T-helper 2 cell treated with Interferon-gamma antibody and Interleukin-4, amounts not matched to agents 5 μg/mL and 100 μg/mL, for 36 hours (primary cell): ENCODE measurements around the gene BMPER.

Experiments
- DNase-seq: peaks from one replicate; pipeline ENCODE4 v3.0.0; 2021; ENCODE audit warnings: low spot score
- H3K27ac Mint-ChIP-seq: one replicate; pipeline ENCODE4 v1.8.0; 2021; ENCODE audit warnings: mild to moderate bottlenecking, mixed read lengths
- H3K27me3 Mint-ChIP-seq: one replicate; pipeline ENCODE4 v1.8.0; 2021; ENCODE audit warnings: low read depth, mixed read lengths
- H3K36me3 Mint-ChIP-seq: one replicate; pipeline ENCODE4 v1.8.0; 2021; ENCODE audit warnings: low read depth, mixed read lengths
- H3K4me1 Mint-ChIP-seq: one replicate; pipeline ENCODE4 v1.8.0; 2021; ENCODE audit warnings: low read depth, mixed read lengths
- H3K4me3 Mint-ChIP-seq: one replicate; pipeline ENCODE4 v1.8.0; 2022; ENCODE audit warnings: mild to moderate bottlenecking, moderate library complexity, mixed read lengths
- H3K9me3 Mint-ChIP-seq: one replicate; pipeline ENCODE4 v1.8.0; 2021; ENCODE audit warnings: mixed read lengths

BMPER gene

GRCh38 chr7:33905389-33906032 is at the start of gene BMPER:
Gene BMPER (plus strand): TSS chr7:33905539. CDS start chr7:33905614, 75 bp downstream.
- peak within 1 kb of the TSS; percentile 56 for H3K4me3 Mint-ChIP-seq
- H3K27ac Mint-ChIP-seq = no peak within 1 kb of the TSS
- no peak for DNase-seq
- H3K9me3 Mint-ChIP-seq = no peaks in the 10 kb centered on the region
- no peaks in the 10 kb centered on the region for H3K36me3 Mint-ChIP-seq
- peaks cover 1% of the 10 kb centered on the region for H3K4me1 Mint-ChIP-seq
- peaks cover 53% of the 10 kb centered on the region for H3K27me3 Mint-ChIP-seq

DNA sequence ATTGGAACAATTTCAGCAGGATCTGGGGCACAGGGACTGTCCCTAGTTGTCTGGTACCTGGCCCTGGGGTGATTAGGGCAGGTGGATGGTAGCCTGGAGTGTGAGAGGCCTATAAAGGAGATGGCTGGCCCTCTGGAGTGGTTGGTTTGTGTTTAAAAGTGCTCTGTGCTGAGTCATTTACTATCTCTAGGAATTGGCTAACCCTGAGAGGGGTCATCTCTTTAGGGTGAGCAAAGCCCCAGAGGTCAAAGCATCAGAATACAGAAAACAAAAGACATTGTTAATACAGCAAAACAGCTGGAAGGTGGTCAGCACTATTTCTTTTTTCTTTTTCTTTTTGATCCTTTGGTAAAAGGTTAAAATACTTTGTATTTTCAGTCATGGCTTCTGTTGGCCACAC is 43.4 kb upstream of the BMPER start:
- DNase-seq = no peak
- Mint-ChIP-seq H3K36me3 (no peaks in the 10 kb centered on the region), H3K27ac (no peak overlapping the region), H3K4me3 (no peak overlapping the region), H3K27me3 (no peaks in the 10 kb centered on the region), H3K4me1 (no peaks in the 10 kb centered on the region), H3K9me3 (no peaks in the 10 kb centered on the region)

DNA sequence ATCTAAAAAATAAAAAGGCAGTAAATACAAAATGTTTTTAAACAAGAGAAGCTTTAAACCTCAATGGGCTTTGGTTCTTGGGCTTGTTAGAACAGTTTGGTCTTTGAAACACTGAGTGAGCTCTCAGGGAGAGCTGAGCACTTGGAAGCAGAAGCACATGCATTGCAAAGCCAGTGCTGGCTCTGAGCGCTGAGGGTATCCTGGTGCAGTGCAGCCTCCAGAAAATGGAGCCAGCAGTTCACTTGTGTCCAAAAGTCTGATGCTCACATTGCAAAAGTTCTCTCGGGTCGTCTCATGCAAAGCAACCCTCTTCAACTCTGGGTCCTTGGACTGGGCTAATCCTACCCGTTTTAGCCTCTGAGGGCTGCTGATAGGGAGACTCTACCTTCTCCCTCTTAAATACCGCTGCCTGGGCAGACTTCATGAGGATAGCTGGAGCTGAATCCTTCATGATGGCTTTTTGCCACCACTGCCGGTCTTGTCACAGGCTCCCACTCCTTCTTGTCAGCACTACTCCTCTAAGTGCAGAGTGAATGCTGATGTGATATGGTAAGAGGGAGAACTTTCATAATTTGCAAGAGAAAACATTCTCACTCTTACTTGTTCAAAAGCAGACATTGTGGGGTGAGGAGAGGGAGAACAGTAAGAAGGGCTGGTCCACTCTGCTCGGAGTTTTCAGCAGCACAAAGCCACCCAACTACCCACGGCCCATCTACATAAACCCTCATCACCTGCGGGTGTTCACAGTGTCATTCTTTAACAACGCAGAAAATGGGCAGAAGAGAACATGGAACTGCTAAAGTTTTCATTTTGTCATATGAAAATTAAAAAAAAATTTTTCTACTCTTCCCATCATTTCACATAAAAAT is 42.2 kb upstream of the BMPER start:
- Mint-ChIP-seq H3K36me3 (no peaks in the 10 kb centered on the region), H3K27ac (no peak overlapping the region), H3K27me3 (no peaks in the 10 kb centered on the region), H3K9me3 (no peaks in the 10 kb centered on the region), H3K4me1 (no peaks in the 10 kb centered on the region), H3K4me3 (no peak overlapping the region)
- no peak for DNase-seq

- no peak overlapping the region for H3K4me3 Mint-ChIP-seq
- H3K4me1 Mint-ChIP-seq = no peaks in the 10 kb centered on the region
- H3K27me3 Mint-ChIP-seq = no peaks in the 10 kb centered on the region
- H3K27ac Mint-ChIP-seq = no peak overlapping the region
- no peak for DNase-seq
- H3K9me3 Mint-ChIP-seq = no peaks in the 10 kb centered on the region
- no peaks in the 10 kb centered on the region for H3K36me3 Mint-ChIP-seq
Measured at GRCh38 chr7:33868166-33868565, 37.2 kb upstream of the BMPER start.

- no peak for DNase-seq
- H3K27ac Mint-ChIP-seq = no peak overlapping the region
- H3K36me3 Mint-ChIP-seq = no peaks in the 10 kb centered on the region
- H3K9me3 Mint-ChIP-seq = no peaks in the 10 kb centered on the region
- no peaks in the 10 kb centered on the region for H3K27me3 Mint-ChIP-seq
- no peak overlapping the region for H3K4me3 Mint-ChIP-seq
- H3K4me1 Mint-ChIP-seq = no peaks in the 10 kb centered on the region
Measured at GRCh38 chr7:33869176-33869575, 36.2 kb upstream of the BMPER start.

GRCh38 chr7:33870120-33870519 is 35.2 kb upstream of the BMPER start:
- no peaks in the 10 kb centered on the region for H3K4me1 Mint-ChIP-seq
- no peak overlapping the region for H3K27ac Mint-ChIP-seq
- no peak for DNase-seq
- H3K27me3 Mint-ChIP-seq = no peaks in the 10 kb centered on the region
- H3K9me3 Mint-ChIP-seq = no peaks in the 10 kb centered on the region
- no peaks in the 10 kb centered on the region for H3K36me3 Mint-ChIP-seq
- no peak overlapping the region for H3K4me3 Mint-ChIP-seq

DNA sequence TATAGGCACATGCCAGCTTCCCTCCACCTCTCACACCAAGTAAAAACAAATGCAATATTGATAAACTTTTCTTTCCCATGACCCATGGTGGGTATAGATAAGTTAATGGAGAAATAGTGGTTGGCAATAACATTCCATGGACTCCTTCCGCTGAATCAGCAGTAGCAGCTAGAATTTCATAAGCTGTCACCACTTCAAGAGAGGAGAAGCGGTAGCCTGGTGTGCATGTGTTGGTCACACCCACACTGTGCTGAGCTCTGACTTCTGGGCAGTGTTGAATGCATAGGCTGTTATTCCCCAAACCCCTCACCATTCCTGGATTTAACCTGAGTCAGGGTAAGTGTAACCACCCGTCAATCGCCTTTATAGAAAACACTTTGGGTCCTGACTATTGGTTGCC is 32.5 kb upstream of the BMPER start:
- H3K36me3 Mint-ChIP-seq = no peaks in the 10 kb centered on the region
- no peaks in the 10 kb centered on the region for H3K9me3 Mint-ChIP-seq
- no peaks in the 10 kb centered on the region for H3K27me3 Mint-ChIP-seq
- no peak overlapping the region for H3K27ac Mint-ChIP-seq
- H3K4me1 Mint-ChIP-seq = no peaks in the 10 kb centered on the region
- no peak for DNase-seq
- H3K4me3 Mint-ChIP-seq = no peak overlapping the region

DNA sequence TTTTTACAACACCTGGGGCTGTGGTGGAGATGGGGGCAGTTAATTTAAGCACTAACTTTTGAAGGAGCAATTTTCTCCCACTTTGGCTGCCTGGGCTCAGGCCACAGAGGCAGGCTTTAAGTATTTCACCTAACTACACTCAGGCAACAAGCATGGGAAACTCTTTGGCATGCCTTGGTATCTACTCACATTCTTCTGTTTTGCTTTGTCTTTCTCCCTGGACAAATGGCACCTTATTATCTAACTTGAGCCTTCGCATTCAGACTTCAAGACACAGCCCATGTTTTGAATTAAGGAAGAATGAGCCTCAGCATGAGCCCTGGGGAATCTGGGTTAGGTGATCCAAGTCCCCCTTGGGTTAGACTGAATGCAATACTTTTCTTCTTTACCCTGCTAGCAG is 31.8 kb upstream of the BMPER start:
- Mint-ChIP-seq H3K4me1 (no peaks in the 10 kb centered on the region), H3K4me3 (no peak overlapping the region), H3K36me3 (no peaks in the 10 kb centered on the region), H3K9me3 (no peaks in the 10 kb centered on the region), H3K27me3 (no peaks in the 10 kb centered on the region), H3K27ac (no peak overlapping the region)
- no peak for DNase-seq

DNA sequence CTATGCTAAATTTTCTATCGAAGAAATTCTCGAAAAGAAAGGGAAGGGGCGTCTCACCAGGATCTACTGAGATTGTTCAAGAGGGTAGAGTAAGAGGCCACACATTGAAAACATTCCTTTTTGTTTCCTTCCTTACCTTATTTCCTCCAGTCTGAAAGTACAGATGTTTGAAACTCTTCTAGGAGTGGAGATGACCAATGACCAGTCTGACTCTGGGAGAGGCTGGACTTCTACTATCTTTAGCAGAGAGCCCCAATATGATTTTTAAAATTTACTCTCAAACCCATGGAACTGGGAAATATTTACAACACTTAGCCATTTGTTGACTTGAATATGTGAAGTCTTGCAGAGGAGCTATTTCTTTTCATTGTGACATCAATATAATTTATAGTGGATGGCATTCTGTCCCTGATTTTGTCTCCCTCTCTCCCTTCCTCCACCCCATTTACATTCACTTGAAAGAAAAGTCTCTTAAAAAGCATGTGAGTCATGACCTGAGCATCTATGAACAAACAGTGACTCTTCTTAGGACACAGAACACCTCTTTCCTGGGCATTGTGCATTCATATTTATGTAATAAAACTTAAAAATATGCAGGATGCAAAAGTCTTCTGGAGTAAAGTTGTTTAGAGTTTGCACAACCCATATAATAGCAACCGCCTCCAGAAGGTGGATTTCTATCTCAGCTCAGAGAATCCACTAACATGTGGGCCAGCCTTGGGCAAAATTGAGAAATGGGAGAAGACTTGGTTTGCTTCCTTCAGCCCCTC is 31.2 kb upstream of the BMPER start:
- no peaks in the 10 kb centered on the region for H3K4me1 Mint-ChIP-seq
- H3K27me3 Mint-ChIP-seq = no peaks in the 10 kb centered on the region
- DNase-seq = no peak
- H3K9me3 Mint-ChIP-seq = no peaks in the 10 kb centered on the region
- H3K27ac Mint-ChIP-seq = no peak overlapping the region
- no peaks in the 10 kb centered on the region for H3K36me3 Mint-ChIP-seq
- H3K4me3 Mint-ChIP-seq = no peak overlapping the region

- Mint-ChIP-seq H3K27me3 (no peaks in the 10 kb centered on the region), H3K9me3 (no peaks in the 10 kb centered on the region), H3K27ac (no peak overlapping the region), H3K36me3 (no peaks in the 10 kb centered on the region), H3K4me1 (no peaks in the 10 kb centered on the region), H3K4me3 (no peak overlapping the region)
- DNase-seq = no peak
Measured at GRCh38 chr7:33874943-33875342, 30.4 kb upstream of the BMPER start.

- no peak for DNase-seq
- Mint-ChIP-seq H3K27ac (no peak overlapping the region), H3K4me3 (no peak overlapping the region), H3K27me3 (no peaks in the 10 kb centered on the region), H3K36me3 (no peaks in the 10 kb centered on the region), H3K9me3 (no peaks in the 10 kb centered on the region), H3K4me1 (no peaks in the 10 kb centered on the region)
Measured at GRCh38 chr7:33876596-33877274, 28.6 kb upstream of the BMPER start.

- H3K9me3 Mint-ChIP-seq = no peaks in the 10 kb centered on the region
- H3K36me3 Mint-ChIP-seq = no peaks in the 10 kb centered on the region
- no peak for DNase-seq
- no peaks in the 10 kb centered on the region for H3K27me3 Mint-ChIP-seq
- no peaks in the 10 kb centered on the region for H3K4me1 Mint-ChIP-seq
- no peak overlapping the region for H3K4me3 Mint-ChIP-seq
- no peak overlapping the region for H3K27ac Mint-ChIP-seq
Measured at GRCh38 chr7:33880787-33881186, 24.6 kb upstream of the BMPER start.

DNA sequence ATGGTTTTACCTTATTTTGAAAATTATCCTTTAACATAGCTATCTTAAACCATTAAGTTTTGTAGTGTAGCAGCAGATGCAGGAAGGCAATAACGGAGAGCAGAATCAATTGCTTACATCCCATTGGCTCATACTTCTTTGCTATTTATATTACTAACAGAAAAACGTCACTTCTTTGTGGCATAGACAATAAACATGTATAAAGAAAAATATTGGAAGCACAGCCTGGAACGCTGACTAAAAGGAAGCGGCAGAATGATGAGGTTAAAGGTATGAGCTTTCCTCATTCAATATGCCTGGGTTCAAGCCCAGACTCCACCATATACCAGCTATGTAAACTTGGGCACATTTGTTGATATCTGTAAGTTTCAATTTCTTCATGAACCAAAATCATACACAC is 24.0 kb upstream of the BMPER start:
- H3K27ac Mint-ChIP-seq = no peak overlapping the region
- H3K9me3 Mint-ChIP-seq = no peaks in the 10 kb centered on the region
- no peak for DNase-seq
- H3K4me1 Mint-ChIP-seq = no peaks in the 10 kb centered on the region
- H3K36me3 Mint-ChIP-seq = no peaks in the 10 kb centered on the region
- no peaks in the 10 kb centered on the region for H3K27me3 Mint-ChIP-seq
- H3K4me3 Mint-ChIP-seq = no peak overlapping the region
